Transverse colon (tissue), 4 donors: ENCODE measurements around the gene NTF4.

Source experiments
- CTCF ChIP-seq, 5 experiments: fragments of 200-600 bp in 3 of 5; fragments of 450-650 bp in 2 of 5; sonication (generic) in 3 of 5; IDR thresholded peaks; 1 replicate in 2 of 5; 2 replicates in 3 of 5; pipeline ENCODE4 v1.5.1; 2016 to 2017; ENCODE audit warnings: antibody characterized with exemption in 5 of 5, inconsistent platforms in 3 of 5, mild to moderate bottlenecking in 2 of 5, moderate library complexity in 1 of 5
- EP300 ChIP-seq: sonication (generic); formaldehyde crosslinking; IDR thresholded peaks from one replicate; pipeline ENCODE4 v1.6.1; 2017; ENCODE audit warnings: antibody characterized with exemption, low read depth
- POLR2A ChIP-seq: fragments of 450-650 bp; IDR thresholded peaks from one replicate; pipeline ENCODE4 v1.6.1; 2016; ENCODE audit warnings: antibody characterized with exemption, mild to moderate bottlenecking, moderate library complexity
- POLR2AphosphoS5 ChIP-seq, 3 donors: sonication (generic); formaldehyde crosslinking; IDR thresholded peaks; one replicate each; pipeline ENCODE4 v1.6.1; 2016; ENCODE audit warnings: antibody characterized with exemption in 3 of 3

GRCh38 chr19:49109569-49110233 lies 45.1 kb upstream of the NTF4 start:
- TF ChIP-seq CTCF (IDR thresholded peaks at IDR 0.05) (no peak), EP300 (no peak), POLR2A (no peak), POLR2AphosphoS5 (IDR thresholded peaks at IDR 0.05) (no peak)
